HFFc6 (cell line): ENCODE results near the gene IRGQ. TPM values are rescaled to one million over a fixed set of nuclear protein-coding genes. Genes with fewer than 3 reads are reported as not detected.
"Not testable (repeated sequence)": the region's sequence is repeated elsewhere in the genome, so short reads cannot be mapped to it uniquely, and the experiment has no call there.

Source experiments
- DNase-seq: peaks from one replicate; pipeline ENCODE4 v3.0.0-alpha.2; 2018
- H3K27ac Mint-ChIP-seq: 2 replicates; pipeline ENCODE4 v1.8.0; 2020; ENCODE audit warnings: mild to moderate bottlenecking, mixed read lengths
- H3K27me3 Mint-ChIP-seq: 2 replicates; pipeline ENCODE4 v1.8.0; 2021; ENCODE audit warnings: mild to moderate bottlenecking, moderate library complexity, mixed read lengths; ENCODE audit not compliant: insufficient read depth
- H3K36me3 Mint-ChIP-seq: 2 replicates; pipeline ENCODE4 v1.8.0; 2021; ENCODE audit warnings: low read depth, mixed read lengths
- H3K4me1 Mint-ChIP-seq: 2 replicates; pipeline ENCODE4 v1.8.0; 2020; ENCODE audit warnings: low read depth, mixed read lengths
- H3K4me3 Mint-ChIP-seq: 2 replicates; pipeline ENCODE4 v1.8.0; 2020; ENCODE audit warnings: mild to moderate bottlenecking, moderate library complexity, mixed read lengths
- H3K9me3 Mint-ChIP-seq: 2 replicates; pipeline ENCODE4 v1.8.0; 2020; ENCODE audit warnings: mild to moderate bottlenecking, mixed read lengths
- total RNA-seq, 6 experiments: library from RNA; stranded (reverse); fragmentation: NEBNext Ultra II Directional; extraction: Animal tissue kit (Norgen Biotek cat#: 25700); gene quantifications; 2 replicates in 1 of 6; 3 replicates in 5 of 6; pipeline ENCODE4 v1.2.3, GENCODE V29; 2021
- TF ChIP-seq, protein P1 (sequence below): fragments of 200-600 bp; sonication (generic); IDR thresholded peaks from 2 replicates; pipeline ENCODE4 v1.5.0; 2021; ENCODE audit warnings: antibody characterized with exemption, mild to moderate bottlenecking

IRGQ gene
- total RNA-seq, 6 experiments from 2014 or later, result 19.5 to 24.7 (median 21.2) TPM

DNA sequence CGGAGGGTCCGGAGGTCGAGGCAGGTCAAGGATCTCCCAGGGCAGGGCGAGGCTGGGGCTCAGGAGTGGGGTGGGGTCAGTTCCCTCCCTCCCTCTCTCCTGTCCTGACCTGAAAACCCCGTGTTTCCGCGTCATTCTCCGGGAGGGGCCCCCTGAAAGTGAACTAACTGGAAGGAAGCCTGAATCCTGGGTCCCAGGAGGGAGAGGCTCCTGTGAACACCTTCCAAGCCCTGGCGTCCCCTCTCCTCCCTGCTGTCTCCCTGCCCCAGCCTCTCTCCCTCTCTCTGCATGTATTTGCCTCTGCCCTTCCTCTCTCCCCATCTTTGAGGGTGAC, 44.5 kb upstream of the IRGQ start:
- no peak overlapping the region for H3K27ac Mint-ChIP-seq
- DNase-seq, result no peak
- H3K27me3 Mint-ChIP-seq, result peaks cover 30% of the 10 kb centered on the region
- H3K4me1 Mint-ChIP-seq, result peaks cover under 1% of the 10 kb centered on the region; the same call in 1 of the 2 replicates
- H3K4me3 Mint-ChIP-seq, result peak overlapping the region; percentile 49
- TF ChIP-seq, protein P1, sequence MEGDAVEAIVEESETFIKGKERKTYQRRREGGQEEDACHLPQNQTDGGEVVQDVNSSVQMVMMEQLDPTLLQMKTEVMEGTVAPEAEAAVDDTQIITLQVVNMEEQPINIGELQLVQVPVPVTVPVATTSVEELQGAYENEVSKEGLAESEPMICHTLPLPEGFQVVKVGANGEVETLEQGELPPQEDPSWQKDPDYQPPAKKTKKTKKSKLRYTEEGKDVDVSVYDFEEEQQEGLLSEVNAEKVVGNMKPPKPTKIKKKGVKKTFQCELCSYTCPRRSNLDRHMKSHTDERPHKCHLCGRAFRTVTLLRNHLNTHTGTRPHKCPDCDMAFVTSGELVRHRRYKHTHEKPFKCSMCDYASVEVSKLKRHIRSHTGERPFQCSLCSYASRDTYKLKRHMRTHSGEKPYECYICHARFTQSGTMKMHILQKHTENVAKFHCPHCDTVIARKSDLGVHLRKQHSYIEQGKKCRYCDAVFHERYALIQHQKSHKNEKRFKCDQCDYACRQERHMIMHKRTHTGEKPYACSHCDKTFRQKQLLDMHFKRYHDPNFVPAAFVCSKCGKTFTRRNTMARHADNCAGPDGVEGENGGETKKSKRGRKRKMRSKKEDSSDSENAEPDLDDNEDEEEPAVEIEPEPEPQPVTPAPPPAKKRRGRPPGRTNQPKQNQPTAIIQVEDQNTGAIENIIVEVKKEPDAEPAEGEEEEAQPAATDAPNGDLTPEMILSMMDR, result no peak
- H3K9me3 Mint-ChIP-seq, result no peaks in the 10 kb centered on the region
- no peaks in the 10 kb centered on the region for H3K36me3 Mint-ChIP-seq

DNA sequence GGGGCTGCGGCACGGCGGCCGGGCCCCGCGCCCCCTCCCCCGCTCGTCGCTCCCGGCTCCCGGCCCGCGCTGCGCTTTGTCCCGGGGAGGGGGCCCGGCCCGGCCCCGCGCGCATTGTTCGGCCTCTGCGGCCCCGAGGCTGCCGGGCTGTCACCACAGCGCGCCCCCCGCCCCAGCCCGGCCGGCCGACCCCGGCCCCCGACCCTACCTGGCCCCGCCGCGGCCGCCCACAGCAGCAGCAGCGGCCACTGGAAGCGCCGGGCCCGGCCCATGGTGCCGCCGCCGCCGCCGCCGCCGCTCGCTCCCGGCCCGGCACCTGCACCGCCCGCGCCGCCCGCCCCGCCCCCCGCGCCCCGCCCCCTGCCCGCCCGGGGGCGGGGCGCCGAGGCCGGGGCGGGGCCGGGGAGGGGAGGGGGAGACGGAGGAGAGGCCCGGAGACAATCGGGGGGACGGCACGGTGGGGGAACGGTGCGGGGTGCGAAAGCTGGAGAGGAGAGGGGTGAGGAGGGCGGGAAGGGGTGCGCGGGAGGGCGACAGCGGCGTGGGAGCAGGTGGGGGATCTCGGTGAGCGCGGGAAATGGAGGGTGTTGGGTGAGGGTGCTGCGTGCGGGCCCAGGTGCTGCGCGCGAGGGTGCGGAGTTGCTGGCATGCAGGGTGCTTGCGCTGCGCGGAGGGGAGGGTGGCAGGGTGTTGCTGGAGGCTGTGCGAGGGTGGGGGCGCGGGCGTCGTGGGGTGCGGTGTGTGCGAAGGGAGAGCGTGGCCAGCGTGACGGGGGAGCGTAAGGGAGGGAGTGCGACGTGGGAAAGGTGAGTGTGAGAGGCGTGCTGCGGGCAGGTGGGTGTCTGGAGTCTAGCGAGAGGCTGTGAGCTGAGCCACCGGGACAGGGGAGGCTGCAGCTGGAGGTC, 43.8 kb upstream of the IRGQ start, which contains the start of gene CADM4:
Gene CADM4, minus strand, starts transcription at position 332 of the 905 bp plus-strand sequence. Its CDS starts 60 bp downstream, at position 272.
- peaks cover 30% of the 10 kb centered on the region for H3K27me3 Mint-ChIP-seq
- DNase-seq, result no peak

DNA sequence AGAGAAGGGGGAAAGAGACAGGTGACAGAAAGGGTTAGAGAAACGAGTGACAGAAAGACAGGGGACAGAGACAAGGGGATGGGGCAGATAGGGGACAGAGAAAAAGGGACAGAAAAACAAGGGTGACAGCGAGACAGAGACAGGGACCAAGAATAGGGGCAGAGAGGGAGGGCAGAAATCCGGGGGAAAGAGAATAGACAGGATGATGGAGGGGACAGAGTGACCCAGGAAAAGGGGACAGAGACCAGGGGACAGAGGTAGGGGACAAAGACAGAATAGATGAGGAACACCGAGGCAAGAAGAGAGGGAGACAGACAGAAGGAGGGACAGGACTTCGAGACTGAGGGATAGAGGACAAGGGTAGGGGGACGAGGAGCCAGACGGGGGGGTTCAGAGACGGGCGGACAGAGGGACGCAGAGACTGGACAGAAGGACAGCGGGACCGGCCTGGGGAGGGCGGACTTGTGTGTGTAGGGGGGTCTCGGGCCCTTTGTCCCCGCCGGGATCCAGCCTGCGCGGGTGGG, 43.1 kb upstream of the IRGQ start:
- TF ChIP-seq, protein P1, result no peak
- H3K27me3 Mint-ChIP-seq, result peaks cover 30% of the 10 kb centered on the region
- DNase-seq, result no peak
- H3K36me3 Mint-ChIP-seq, result no peaks in the 10 kb centered on the region
- peak overlapping the region; percentile 69 for H3K4me3 Mint-ChIP-seq
- H3K4me1 Mint-ChIP-seq, result peaks cover 8% of the 10 kb centered on the region; the same call in 1 of the 2 replicates
- H3K9me3 Mint-ChIP-seq, result no peaks in the 10 kb centered on the region
- no peak overlapping the region for H3K27ac Mint-ChIP-seq

More for the DNA sequence above, 43.8 kb upstream of the IRGQ start, which contains the start of gene CADM4:
- TF ChIP-seq, protein P1, result no peak
- peak within 1 kb of the TSS; percentile 69 for H3K4me3 Mint-ChIP-seq
- H3K36me3 Mint-ChIP-seq, result no peaks in the 10 kb centered on the region
- H3K4me1 Mint-ChIP-seq, result peaks cover 7% of the 10 kb centered on the region; the same call in 1 of the 2 replicates
- H3K9me3 Mint-ChIP-seq, result no peaks in the 10 kb centered on the region
- H3K27ac Mint-ChIP-seq, result no peak within 1 kb of the TSS

DNA sequence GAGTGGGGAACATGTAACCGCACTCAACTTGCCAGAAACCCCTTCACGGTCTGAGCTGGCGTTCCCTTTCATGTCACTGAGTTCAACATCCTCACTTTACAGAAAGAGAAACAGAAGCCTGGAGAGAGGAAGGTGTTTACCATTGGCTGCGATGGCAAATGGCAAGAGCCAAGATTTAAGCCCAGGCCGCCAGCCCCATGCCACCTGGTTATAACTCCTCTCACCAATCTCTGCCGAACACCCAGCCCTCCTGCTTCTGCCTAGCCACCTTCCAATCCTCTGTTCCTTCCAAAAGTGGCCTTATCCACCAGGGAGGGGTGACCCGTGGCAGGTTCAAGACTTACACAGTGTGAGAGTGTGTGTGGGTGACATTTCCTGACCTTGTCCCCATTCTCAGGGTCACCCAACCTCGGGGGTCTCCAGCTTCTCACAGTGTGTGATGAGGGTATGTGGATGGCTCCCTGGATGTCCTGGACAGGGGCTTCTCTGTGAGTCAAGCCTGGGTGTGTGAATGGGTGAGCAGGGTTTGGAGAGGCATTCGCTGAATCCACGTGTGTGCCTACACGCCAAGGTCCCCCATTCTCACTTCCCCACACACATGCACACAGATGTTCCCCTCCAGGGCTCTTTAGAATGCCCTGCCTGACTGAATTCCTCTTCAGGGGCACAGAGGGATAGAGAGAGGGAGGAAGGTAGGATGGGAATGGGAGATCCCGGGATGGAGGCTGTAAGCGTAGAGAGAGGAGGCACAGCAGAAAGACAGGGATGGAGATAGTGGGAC, 42.5 kb upstream of the IRGQ start:
- H3K27me3 Mint-ChIP-seq, result peaks cover 30% of the 10 kb centered on the region
- H3K9me3 Mint-ChIP-seq, result no peaks in the 10 kb centered on the region
- H3K4me3 Mint-ChIP-seq, result peak overlapping the region; percentile 69; the same call in 1 of the 2 replicates
- H3K4me1 Mint-ChIP-seq, result peaks cover 8% of the 10 kb centered on the region; the same call in 1 of the 2 replicates
- no peak overlapping the region for H3K27ac Mint-ChIP-seq
- DNase-seq, result no peak
- H3K36me3 Mint-ChIP-seq, result no peaks in the 10 kb centered on the region
- TF ChIP-seq, protein P1, result no peak

DNA sequence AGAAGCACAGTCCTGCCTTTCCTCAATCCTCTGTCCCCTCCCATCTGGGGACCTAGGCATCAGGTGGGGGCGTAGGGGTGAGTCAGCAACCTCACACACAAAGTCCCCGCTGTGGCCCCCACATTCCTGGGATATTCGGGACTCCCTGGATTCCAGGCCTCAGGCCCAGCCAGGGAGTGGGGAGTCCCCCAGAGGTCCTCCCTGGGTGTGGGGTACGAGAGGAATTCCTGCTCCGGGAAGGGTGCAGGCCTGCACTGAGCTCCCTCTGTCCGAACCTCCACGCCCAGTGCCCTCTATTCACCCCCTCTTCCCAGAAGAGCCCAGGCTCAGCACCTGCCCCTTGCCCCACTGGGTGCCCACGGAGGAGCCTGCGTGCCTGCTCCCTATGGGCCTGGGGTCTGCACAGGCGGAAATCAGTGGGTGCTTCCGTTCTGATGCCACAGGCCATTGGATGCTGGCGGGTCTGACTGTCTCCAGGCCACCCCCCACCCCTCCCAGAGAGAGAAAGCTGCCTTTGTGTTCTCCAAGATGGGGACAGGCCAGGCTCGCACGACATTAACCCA, 40.3 kb upstream of the IRGQ start:
- Mint-ChIP-seq H3K27ac (no peak overlapping the region), H3K9me3 (no peaks in the 10 kb centered on the region), H3K4me3 (no peak overlapping the region), H3K4me1 (peaks cover 8% of the 10 kb centered on the region; the same call in 1 of the 2 replicates), H3K27me3 (peaks cover 34% of the 10 kb centered on the region), H3K36me3 (no peaks in the 10 kb centered on the region)
- TF ChIP-seq, protein P1, result no peak
- no peak for DNase-seq

DNA sequence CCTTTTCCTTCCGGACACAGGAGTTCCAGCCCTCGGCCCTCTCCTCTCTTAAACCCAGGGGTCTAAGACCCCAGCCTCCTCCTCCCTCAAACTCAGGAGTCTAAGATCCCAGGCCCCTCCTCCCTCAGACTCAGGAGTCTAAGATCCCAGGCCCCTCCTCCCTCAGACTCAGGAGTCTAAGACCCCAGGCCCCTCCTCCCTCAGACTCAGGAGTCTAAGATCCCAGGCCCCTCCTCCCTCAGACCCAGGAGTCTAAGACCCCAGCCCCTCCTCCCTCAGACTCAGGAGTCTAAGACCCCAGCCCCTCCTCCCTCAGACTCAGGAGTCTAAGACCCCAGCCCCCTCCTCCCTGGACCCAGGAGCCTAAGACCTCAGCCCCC, 39.6 kb upstream of the IRGQ start:
- not testable (repeated sequence) for H3K36me3 Mint-ChIP-seq, H3K27ac Mint-ChIP-seq, H3K4me1 Mint-ChIP-seq, H3K9me3 Mint-ChIP-seq, DNase-seq
- peak overlapping the region; percentile 53; the same call in 1 of the 2 replicates for H3K4me3 Mint-ChIP-seq
- peaks cover 31% of the 10 kb centered on the region for H3K27me3 Mint-ChIP-seq
